GM19467 (cell line): ENCODE data around the gene RHBDL1.
"Not testable (repeated sequence)": the region's sequence is repeated elsewhere in the genome, so short reads cannot be mapped to it uniquely, and the experiment has no call there.

ENCODE experiments used
- ATAC-seq: cut with Tn5 transposase; IDR thresholded peaks from one replicate; pipeline ENCODE4 v1.9.1; 2021; ENCODE audit warnings: mild to moderate bottlenecking, moderate library complexity; ENCODE audit not compliant: unreplicated experiment

The RHBDL1 gene

GRCh38 chr16:684071-684794 is 8.8 kb downstream of the RHBDL1 start, which contains the start of gene JMJD8:
JMJD8 (minus strand) TSS chr16:684334; CDS start chr16:684319, 15 bp downstream.
- peak; percentile 62 for ATAC-seq

GRCh38 chr16:684961-685696 is 9.7 kb downstream of the RHBDL1 start:
- no peak for ATAC-seq

DNA sequence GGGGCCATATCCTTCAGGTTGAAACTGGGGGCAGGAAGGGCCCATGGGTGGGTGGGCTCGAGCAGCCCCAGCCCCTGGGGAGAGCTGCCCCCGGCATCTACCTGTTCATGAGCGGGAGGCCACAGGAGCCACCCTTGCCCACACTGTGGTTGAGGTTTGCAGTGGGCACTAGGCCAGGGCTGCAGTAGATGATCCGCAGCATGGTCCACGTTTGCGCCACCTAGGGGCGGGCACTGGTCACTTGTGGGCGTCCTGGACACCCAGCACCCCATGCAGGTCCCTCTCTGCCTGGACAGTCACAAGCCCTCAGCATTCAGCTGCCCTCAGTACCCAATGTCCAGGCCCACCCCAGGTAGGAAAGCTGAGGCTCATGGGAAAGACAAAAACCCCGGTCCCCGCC is 10.5 kb downstream of the RHBDL1 start:
- no peak for ATAC-seq

- no peak for ATAC-seq
These were observed 11.2 kb downstream of the RHBDL1 start for GRCh38 chr16:686459-687260.

DNA sequence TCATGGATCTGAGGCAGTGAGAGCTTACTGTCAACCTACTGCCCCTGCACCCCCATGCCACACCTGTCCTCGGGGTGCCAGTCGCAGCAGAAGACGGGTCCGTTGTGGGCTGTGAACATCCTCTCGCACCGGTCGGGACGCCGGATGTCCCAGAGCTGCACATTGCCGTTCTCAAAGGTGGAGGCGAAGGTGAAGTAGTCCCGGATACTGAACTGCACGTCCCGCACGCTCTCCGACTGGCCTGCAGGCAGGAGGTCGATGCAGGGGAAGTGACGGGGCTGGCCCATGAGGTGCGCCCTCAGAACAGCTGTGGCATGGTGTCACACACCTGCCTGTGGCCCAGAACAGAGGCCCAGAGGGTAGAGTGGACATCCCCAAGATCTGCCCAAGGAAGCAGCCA is 12.0 kb downstream of the RHBDL1 start:
- no peak for ATAC-seq

- ATAC-seq, result no peak
These were observed 13.9 kb downstream of the RHBDL1 start for GRCh38 chr16:689175-689897.

GRCh38 chr16:691242-691641 is 15.8 kb downstream of the RHBDL1 start:
- ATAC-seq, result not testable (repeated sequence)

GRCh38 chr16:692356-693108 is 17.1 kb downstream of the RHBDL1 start:
- no peak for ATAC-seq

- ATAC-seq, result no peak
These were observed 17.9 kb downstream of the RHBDL1 start for GRCh38 chr16:693364-693763.

GRCh38 chr16:693766-694165 is 18.3 kb downstream of the RHBDL1 start:
- ATAC-seq, result no peak

DNA sequence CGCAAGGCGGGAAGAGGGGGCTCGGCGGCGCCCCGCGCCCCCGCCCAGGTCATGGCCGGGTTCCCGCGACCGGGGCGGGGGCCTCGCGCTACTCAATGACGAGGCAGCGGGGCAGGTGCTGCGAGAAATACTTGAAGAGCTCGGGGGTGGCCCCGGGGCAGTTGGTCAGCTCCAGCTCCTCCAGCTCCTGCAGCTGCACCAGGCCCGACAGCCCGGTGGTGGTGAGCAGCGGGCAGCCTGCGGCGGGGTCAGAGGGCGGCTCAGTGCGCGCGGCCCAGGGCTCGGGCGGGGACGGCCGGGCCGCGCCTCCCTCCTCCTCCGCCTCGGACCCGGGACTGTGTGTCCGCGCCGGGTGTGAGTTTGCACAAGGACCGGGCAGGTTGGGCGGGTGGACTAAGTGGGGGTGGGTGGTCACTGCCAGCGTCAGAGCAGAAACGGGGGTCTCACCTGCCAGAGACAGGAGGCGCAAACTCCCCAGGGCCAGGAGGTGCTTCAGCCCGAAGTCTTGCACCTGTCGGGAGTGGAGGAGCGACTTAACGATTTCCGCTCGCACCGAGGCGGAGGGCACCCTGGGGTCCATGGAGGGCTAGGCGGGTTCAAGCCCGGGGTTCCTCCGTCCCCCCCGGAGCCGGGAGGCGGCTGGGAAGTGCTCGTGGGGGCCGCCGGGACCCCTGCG is 18.9 kb downstream of the RHBDL1 start:
- ATAC-seq, result no peak

GRCh38 chr16:694863-695354 is 19.4 kb downstream of the RHBDL1 start:
- ATAC-seq, result no peak

GRCh38 chr16:695355-696089 is 20.1 kb downstream of the RHBDL1 start:
- no peak for ATAC-seq

DNA sequence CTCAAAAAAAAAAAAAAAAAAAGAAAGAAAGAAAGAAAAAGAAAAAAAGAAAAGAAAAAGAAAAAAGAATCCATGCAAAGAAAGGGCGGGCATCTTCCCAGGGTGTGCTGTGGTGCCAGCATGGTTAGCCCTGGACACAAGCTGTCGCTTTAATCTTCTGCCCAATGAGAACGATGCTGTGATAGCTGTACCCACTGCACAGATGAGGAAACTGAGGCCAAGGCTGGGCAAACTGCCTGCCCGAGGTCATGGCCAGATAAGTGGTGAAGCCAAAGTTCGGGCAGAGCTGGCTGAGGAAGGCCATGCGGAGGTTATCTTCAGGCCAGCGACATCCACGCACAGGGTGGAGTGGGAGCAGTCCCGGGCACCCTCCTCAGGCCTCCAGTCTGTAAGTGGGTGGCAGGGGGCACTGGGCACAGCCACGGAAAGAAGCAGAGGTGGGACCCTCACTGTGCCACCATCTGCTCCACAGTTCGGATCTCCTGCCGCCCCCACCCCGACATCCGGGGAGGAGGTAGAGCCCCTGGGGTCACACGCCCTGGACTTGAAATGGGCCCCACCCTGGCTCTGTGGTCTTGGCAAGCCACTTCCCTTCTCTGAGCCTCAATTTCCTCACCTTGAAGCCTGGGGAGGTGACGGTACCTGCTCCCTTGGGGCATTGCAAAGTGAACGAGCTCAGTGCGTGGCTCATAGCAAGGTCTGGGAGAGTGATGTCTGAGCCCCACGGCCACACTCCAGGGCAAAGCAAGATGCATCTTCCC is 23.6 kb downstream of the RHBDL1 start:
- ATAC-seq, result no peak

GRCh38 chr16:700684-701584 is 25.5 kb downstream of the RHBDL1 start:
- ATAC-seq, result no peak

DNA sequence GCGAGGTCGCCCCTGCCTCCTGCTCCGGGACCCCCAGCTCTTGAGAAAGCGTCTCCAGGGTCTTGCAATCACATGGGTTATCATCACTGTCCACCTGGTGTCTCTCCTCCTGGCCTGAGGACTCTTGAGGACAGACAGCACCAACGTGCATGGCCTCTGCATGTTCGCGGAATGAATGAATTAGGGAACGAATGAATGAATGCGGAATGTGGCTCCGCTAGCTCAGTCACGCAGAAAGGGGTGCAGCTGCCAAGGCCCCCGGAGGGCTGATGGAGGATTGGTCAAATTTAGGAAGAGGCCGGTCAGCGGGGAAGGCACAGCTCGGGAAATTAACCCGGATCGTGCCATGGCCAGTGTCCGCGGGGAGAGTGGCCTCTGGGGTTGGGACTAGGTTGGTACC is 26.9 kb downstream of the RHBDL1 start:
- no peak for ATAC-seq

GRCh38 chr16:703406-703805 is 27.9 kb downstream of the RHBDL1 start:
- no peak for ATAC-seq
